GM18519 (cell line): ENCODE results near the gene LRMDA.
"Not testable (repeated sequence)": the region's sequence is repeated elsewhere in the genome, so short reads cannot be mapped to it uniquely, and the experiment has no call there.

ENCODE experiments used
- ATAC-seq: cut with Tn5 transposase; IDR thresholded peaks from one replicate; pipeline ENCODE4 v1.9.1; 2021; ENCODE audit warnings: mild to moderate bottlenecking, moderate library complexity; ENCODE audit not compliant: unreplicated experiment, low FRiP score

The LRMDA gene

DNA sequence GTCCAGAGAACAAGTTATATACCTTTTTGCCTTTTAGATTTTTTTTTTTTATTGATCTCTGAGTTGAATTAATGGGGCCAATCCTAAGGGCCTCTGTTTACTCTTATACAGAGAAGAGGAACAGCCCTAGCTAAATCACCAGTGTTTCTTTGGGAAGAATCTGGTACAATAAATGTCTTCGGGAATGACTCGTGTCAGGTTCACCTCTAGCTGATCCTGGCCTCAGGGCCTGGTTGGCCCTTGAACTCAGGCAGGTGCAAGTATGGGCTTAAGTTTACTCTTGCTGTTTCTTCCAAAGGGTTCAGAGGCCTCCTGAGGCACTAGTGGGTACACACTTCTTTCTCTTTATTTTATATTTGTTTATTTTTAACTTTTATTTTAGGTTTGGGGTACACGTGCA lies 71.0 kb downstream of the LRMDA start:
- ATAC-seq = no peak

DNA sequence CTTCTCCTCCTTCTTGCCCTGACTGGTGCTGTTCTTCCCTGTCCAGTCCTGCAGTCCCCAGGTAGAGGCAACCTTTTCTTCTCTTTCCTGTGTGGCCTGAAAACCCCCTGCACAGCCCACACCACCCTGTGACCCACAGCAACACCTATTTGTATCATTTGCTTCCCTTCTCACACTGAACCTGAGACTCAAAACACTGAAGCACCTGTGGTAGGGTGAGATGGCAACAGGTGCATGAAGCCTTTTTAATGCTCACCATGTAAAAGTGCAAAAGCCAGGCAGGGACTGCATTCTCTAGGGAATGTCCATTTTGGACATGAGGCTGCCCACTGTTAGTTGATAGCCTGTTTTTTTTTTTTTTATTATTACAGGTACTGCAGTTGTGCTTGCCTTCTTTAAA lies 71.4 kb downstream of the LRMDA start:
- no peak for ATAC-seq

DNA sequence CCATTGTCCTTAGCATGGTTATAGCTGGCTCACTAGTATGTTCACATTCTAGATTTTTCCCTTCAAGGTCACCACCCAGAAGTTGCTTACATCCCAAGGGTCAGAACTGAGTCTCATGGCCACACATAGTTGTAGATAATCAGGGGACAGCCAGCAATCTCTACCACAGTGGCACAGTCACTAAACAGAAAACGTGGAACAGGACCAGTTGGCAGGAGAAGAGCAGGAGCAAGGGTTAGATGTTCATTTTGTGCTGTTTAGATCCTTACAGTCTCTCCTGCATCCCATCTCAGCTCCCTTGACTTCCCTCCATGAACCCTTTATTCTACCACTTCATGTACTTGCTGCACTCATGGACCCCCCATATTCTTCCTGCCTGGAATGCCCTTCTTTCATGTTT lies 73.9 kb downstream of the LRMDA start:
- no peak for ATAC-seq

DNA sequence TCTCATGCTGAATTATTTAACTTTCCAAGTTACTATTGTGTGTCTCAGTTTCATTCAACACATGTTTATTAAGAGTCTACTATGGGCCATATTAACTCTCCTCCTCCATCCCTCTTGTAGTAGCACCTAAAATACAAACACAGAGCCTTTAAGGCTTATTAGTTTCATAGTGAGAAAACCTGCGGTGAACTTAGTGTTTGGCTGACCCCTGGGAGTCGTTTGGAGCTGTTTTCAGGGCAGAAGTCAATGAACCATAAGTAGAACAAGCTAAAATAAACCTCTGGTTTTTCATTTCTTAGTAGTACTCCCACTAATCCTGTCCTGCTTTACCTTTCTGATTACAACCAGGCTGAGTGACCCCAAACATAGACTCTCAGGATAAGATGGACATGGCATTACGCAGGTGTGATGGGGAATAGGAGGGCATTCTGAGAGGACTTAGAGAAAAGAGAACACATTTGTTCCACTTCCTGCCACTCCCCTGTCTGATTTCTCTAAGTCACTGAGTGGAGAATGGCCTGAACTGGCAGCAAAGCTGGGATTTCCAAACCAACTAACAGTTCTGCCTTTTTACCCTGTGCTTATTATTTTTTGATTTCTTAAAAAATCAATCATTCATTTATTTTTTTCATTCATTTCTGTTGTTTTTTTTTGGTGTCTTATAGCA lies 74.5 kb downstream of the LRMDA start:
- peak; percentile 72 for ATAC-seq

DNA sequence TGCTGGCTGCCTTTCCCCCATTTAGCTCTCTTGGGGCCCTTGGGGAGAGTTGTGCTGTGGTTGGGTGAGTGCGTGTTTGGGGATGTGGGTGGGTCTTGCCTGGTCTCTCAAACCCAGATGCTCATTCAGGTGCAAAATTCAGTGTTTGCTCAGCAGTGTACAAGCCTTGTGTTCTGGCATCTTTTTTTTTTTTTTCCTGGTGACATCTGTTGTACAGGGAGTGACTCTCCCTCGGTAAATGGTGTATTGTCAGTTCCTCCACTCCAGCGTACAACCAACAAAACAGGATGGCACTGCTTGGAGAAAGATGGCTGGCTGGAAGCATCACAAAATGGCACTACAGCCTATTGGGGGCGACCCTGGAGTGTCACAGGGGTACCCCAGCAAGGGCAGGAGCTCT lies 75.5 kb downstream of the LRMDA start:
- ATAC-seq = no peak

DNA sequence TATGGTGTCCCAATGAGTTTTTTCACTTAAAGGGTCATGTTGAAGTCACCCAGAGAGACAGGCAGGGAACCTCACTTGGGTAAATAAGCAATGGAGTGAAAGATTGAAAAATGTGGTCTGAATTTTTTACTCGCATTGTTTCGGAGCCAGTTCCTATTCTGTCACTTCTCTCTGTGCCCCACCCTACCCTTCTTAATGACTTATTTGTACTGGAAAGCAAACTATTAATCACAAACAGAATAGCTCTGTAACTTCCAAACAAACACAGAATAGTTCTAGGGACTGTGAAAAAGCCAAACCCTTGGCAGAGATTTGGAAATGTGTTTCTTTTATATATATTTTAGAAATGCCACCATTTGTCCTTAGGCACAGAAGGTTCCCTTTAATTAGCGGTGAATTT lies 76.0 kb downstream of the LRMDA start:
- ATAC-seq = no peak

DNA sequence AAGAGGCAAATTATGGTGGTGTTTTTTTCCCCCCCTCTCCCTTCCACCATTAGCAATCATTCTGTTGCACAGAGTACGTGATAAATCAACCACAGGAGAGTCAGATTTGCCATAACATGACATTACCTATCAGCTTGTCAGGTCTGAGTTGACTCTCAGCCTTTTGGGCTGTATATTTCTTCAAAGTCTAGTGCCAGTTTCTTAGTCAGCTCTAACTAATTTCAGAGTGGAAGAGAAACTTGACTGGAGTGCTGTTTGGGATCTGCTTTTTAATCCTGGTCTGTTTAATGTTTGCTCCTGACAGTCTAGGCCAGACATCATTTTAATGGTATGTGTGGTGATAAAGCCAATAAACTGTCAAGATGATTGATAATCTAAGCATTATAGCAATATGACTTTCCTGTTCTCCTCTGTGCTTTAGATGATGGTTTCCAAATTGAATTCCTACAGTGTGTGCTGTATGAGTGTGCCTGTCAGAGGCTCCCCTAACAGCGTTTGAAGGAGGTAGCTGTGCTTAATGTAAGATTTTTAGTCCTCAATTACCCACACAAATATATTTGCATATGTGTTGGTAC lies 76.9 kb downstream of the LRMDA start:
- ATAC-seq = no peak

DNA sequence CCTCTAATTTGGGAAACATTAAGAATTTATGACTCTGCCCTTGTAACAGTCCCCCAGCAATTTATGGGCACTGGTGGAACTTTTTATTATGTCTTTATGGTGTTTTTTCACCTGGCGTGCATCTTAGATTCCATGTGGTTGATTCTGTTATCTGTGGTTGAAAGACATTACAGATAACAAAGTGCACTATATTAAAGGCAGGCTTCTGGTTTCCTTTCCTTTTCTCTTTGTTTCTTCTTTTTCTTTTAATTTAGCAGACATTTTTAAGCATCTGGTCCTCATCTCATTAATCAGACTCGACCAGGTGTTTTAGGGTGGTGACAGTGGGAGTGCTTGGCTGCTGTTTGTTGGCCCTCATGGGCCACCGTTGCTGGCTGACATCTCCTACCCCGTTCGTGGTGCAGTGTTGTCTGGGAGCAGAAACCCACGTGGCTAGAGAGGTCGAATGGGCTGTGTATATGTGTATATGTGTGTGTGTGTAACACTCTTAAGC lies 77.4 kb downstream of the LRMDA start:
- ATAC-seq = no peak

DNA sequence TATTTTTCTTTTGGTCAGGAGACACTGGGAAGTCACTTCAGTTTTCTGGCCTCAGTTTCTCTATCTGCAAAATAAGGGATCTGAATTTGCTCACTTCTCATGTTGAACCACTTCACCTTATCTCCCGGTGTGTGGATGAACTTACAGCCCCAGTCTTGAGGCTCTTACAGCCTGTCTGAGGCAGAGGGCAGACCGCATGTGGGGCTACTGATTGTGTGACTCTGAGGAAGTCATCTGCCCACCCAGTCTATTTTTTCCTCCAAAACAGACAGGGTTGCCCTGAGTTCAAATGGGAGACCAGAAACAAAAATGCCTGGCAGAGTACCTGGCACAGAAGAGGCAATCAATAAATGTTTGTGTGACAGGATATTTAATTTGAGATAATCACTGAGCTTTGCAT lies 78.3 kb downstream of the LRMDA start:
- ATAC-seq = no peak

DNA sequence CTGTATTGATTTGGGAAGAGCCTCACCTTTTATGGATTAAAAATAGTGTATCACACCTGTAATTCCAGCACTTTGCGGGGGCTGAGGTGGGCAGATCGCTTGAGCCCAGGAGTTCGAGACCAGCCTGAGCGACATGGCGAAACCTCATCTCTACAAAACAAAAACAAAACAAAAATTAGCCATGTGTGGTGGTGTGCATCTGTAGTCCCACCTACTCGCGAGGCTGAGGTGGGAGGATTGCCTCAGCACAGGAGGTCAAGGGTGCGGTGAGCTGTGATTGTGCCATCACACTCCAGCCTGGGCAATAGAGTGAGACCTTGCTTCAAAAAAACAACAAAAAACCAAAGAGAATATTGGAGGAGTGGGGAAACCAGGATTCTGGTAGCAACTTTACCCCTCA lies 79.6 kb downstream of the LRMDA start:
- ATAC-seq = no peak

DNA sequence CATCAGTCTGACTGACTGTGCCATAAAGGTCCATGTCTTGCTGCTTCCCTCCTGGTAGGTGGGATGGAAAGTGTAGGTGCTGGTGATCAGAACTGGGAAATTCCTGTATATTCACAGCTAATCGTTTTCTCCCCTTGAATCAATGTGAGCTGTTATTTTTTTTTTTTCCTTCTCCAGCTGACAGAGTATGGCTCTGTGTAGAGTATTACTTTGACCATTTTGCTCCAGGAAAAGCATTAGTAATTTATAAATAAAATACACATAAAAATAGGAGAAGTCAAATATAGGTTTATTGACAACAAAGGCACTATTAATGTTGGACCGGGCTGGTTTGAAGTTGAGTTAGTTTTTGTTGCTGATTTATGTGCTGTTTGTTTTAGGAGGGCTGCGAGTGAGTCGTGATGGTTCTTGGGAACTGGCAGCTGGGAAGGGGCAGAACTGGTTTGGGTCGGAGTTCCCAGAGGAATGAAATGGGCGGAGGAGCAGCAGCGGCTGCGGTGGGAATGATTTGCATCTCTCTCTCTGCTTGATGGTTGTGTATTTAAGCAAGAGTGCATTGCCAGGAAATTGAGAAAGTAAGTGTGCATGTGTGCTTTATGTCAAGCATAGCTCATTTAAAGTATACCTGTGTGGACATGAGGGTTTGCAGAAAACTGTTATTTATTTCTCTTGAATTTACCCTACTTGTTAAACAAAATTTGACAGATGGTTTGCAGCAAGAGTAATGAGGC lies 80.9 kb downstream of the LRMDA start:
- no peak for ATAC-seq

DNA sequence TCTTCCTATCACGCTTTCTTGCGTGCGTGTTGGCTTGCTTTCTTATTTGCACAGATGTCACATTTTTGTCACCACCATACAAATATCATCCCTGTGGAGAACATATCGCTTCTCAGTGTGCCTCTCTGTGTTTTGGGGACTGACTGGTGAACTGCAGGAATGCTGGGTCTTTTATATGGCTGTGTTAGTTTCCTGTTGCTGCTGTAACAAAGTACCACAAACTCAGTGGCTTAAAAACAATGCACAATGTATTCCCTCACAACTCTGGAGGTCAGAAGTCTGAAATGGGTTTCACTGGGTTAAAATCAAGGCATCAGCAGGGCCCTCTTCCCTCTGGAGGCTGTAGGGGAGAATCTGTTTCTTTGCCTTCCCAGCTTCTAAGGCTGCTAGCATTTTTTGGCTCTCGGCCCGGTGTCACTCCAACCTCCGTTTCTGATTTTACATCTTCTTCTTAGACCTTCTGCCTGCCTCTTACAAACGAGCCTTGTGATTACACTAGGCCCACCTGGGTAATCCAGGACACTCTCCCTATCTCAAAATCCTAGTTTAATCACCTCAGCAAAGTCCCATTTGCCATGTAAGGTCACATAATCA lies 82.0 kb downstream of the LRMDA start:
- no peak for ATAC-seq

DNA sequence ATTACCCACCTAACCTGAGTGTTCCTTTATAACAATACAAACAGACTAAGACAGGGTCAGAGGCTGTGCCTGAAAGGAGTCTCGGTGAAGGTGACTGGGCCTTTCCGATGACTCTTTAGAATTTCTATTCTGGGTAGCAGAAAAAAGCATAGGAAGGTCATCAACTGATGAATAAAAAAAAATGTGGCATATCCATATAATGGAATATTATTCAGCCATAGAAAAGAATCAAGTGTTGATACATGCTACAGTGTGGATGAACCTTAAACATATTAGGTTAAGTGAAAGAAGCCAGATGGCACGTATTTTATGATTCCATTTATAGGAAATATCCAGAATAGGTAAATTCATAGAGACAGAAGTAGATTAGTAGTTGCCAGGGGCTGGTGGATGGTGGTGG lies 83.4 kb downstream of the LRMDA start:
- ATAC-seq = no peak

DNA sequence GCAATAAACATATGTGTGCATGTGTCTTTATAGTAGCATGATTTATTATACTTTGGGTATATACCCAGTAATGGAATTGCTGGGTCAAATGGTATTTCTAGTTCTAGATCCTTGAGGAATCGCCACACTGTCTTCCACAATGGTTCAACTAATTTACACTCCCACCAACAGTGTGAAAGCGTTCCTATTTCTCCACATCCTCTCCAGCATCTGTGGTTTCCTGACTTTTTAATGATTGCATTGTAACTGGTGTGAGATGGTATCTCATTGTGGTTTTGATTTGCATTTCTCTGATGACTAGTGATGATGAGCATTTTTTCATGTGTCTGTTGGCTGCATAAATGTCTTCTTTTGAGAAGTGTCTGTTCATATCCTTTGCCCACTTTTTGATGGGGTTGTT lies 84.7 kb downstream of the LRMDA start:
- not testable (repeated sequence) for ATAC-seq

DNA sequence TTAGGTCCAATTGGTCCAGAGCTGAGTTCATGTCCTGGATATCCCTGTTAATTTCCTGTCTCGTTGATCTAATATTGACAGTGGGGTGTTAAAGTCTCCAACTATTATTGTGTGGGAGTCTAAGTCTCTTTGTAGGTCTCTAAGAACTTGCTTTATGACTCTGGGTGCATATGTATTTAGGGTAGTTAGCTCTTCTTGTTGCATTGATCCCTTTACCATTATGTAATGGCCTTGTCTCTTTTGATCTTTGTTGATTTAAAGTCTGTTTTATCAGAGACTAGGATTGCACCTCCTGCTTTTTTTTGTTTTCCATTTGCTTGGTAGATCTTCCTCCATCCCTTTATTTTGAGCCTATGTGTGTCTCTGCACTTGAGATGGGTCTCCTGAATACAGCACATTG lies 87.8 kb downstream of the LRMDA start:
- not testable (repeated sequence) for ATAC-seq

DNA sequence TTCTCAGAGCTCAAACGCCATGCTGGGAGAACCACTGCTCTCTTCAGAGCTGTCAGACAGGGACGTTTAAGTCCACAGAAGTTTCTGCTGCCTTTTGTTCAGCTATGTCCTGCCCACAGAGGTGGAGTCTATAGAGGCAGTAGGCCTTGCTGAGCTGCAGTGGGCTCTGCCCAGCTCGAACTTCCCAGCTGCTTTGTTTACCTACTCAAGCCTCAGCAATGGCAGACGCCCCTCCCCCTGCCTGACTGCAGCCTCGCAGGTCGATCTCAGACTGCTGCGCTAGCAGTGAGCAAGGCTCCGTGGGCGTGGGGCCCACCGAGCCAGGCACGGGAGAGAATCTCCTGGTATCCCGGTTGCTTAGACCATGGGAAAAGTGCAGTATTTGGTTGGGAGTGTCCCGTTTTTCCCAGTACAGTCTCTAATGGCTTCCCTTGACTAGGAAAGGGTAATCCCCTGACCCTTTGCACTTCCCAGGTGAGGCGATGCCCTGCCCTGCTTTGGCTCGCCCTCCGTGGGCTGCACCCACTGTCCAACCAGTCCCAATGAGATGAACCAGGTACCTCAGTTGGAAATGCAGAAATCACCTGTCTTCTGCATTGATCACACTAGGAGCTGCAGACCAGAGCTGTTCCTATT lies 89.9 kb downstream of the LRMDA start:
- not testable (repeated sequence) for ATAC-seq

DNA sequence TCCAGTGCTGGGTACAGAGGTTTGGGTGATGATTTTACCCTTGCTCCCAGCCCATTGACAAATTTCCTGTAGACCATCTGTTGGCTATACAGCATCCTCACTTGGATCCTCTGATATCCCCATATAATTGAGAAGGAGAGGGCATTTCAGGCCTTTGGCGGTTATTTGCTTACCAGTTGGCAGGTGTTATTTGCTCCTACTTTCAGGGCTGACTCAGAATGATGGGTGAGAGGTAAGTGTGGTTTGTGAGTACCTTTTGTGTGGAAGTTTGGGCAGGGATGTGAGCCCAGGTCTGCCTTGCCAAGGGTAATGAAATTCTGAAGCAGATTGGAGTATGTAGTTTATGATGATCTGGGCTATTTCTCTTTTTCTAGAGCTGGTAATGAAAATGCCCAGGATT lies 93.6 kb downstream of the LRMDA start:
- ATAC-seq = no peak

DNA sequence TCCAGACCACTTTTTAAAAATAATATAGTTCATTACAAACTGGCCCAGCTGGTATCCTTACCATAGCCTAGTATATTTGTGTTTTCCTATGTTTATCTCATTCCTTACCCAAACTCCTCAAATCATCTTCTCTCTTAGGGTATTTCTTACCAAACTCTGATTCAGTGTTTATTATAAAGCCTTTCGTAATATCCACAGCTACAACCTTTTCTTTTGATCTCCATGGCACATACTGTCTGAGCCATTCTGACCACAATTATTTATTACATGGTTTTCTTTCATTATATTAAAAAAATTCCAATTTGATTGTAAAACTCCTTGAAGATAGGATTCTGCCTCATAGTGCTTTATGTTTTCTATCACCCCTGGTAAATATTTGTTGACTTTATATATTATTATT lies 94.2 kb downstream of the LRMDA start:
- ATAC-seq = no peak

DNA sequence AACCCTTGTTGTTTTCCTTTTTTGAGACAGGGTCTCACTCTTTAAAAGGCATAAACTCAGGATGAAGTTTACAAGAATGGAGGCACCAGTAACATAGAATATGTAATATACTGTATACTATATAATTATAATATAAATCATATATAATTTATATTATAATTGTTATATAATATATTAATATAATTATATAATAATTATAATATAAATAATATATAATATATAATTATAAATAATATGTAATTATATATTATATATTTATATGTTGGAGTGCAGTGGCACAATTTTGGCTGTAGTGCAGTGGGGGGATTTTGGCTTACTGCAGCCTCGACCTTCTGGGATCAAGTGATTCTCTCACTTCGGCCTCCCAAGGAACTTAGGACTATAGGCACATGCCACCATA lies 96.1 kb downstream of the LRMDA start:
- no peak for ATAC-seq

DNA sequence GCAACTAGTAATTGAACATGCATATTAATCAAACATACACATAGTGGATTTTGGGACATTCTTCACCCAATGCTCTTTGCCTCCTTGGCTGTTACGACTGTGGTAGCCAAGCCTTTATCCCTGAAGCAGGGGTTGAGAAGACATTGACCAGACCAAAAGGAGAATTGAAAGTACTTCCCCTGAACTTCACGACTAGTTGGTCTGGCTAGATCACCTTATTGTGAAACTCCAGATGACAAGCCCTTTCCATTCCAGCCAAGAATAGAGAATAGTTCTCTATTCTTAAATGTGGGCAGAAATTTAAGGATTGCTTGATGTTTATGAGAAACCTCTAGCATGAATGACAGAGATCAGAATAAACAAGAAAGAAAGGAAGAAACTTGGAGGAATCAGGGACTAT lies 97.0 kb downstream of the LRMDA start:
- ATAC-seq = no peak

DNA sequence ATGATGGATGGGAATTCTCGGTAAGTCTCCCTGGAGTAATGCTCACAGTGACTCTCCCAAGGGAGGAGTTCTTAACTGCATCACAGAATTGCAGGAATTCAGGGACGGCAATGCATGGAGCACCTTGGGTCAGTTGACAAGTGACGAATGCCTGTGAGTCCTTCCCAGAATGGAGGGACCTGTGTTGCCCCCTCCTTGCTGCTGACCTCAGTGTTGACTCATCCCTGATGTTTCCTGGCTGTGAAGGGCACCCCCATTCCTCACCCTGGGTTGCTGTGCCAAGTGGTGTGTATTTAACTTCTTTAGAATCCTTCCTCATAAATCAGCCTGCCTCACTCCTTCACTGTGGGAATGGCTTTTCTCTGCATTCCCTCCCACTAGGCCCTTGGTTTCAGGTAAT lies 98.9 kb downstream of the LRMDA start:
- no peak for ATAC-seq
